SK-N-SH (cell line): Measurements from ENCODE around the gene FHOD3. TPM values are rescaled to one million over a fixed set of nuclear protein-coding genes. Genes with fewer than 3 reads are reported as not detected.

ENCODE experiments used
- CTCF ChIA-PET: fragments of 300-600, 350-600 bp; formaldehyde crosslinking; extraction: SDS; loops from one replicate; lab custom pipeline; 2021; lab: Yijun Ruan, JAX
- POLR2A ChIA-PET: fragments of 350-600 bp; sonication (Branson Sonifier 250); formaldehyde crosslinking; extraction: SDS; loops from one replicate; lab custom pipeline; 2020; ENCODE audit warnings: antibody characterized with exemption, inconsistent platforms; lab: Yijun Ruan, JAX
- DNase-seq: peaks from one replicate; pipeline ENCODE4 v3.0.0; 2012
- H2AFZ ChIP-seq: fragments of 200-600 bp; sonication (generic); 2 replicates; pipeline ENCODE4 v1.8.1; 2016; ENCODE audit warnings: antibody characterized with exemption, mild to moderate bottlenecking, low read depth
- H3F3A ChIP-seq: fragments of 200-600 bp; sonication (generic); replicated peaks from 2 replicates; pipeline ENCODE3; 2016; ENCODE audit warnings: antibody characterized with exemption, mild to moderate bottlenecking; ENCODE audit not compliant: insufficient read depth
- H3K27ac ChIP-seq, 2 experiments: fragments of 200-500 bp in 1 of 2; fragments of 200-600 bp in 1 of 2; sonication (Bioruptor generic) in 1 of 2; sonication (generic), shearing (Covaris generic) in 1 of 2; 2 replicates each; pipeline versions ENCODE4 v1.5.1 to v1.6.1; 2014 to 2016; ENCODE audit warnings: low read depth in 2 of 2, inconsistent platforms in 1 of 2, low read length in 1 of 2, mild to moderate bottlenecking in 1 of 2, mixed read lengths in 1 of 2
- H3K27me3 ChIP-seq: fragments of 200-600 bp; sonication (generic), shearing (Covaris generic); 2 replicates; pipeline ENCODE4 v1.6.1; 2016; ENCODE audit warnings: mixed run types; ENCODE audit not compliant: insufficient read depth
- H3K36me3 ChIP-seq, 2 experiments: fragments of 200-500 bp in 1 of 2; fragments of 200-600 bp in 1 of 2; sonication (Bioruptor generic) in 1 of 2; sonication (generic) in 1 of 2; replicated peaks in 1 of 2; 2 replicates each; pipeline versions ENCODE3 to v1.5.1; 2014 to 2016; ENCODE audit warnings: low read length in 1 of 2, mild to moderate bottlenecking in 1 of 2; ENCODE audit not compliant: insufficient read depth in 2 of 2, control insufficient read depth in 1 of 2
- H3K4me1 ChIP-seq, 2 experiments: fragments of 200-500 bp in 1 of 2; fragments of 200-600 bp in 1 of 2; sonication (Bioruptor generic) in 1 of 2; sonication (generic), shearing (Covaris generic) in 1 of 2; 2 replicates each; pipeline versions ENCODE4 v1.5.1 to v1.6.1; 2014 to 2016; ENCODE audit warnings: low read depth in 1 of 2, low read length in 1 of 2, mixed run types in 1 of 2; ENCODE audit not compliant: insufficient read depth in 2 of 2, control insufficient read depth in 1 of 2
- H3K4me2 ChIP-seq: fragments of 200-600 bp; sonication (generic), shearing (Covaris generic); 2 replicates; pipeline ENCODE4 v1.6.1; 2017; ENCODE audit warnings: mixed run types
- H3K4me3 ChIP-seq, 2 experiments: fragments of 200-500 bp in 1 of 2; fragments of 200-600 bp in 1 of 2; sonication (Bioruptor generic) in 1 of 2; sonication (generic), shearing (Covaris generic) in 1 of 2; 2 replicates each; pipeline versions ENCODE4 v1.5.1 to v1.8.1; 2014 to 2016; ENCODE audit warnings: low read depth in 2 of 2, inconsistent platforms in 1 of 2, low read length in 1 of 2, mild to moderate bottlenecking in 1 of 2, mixed read lengths in 1 of 2, moderate library complexity in 1 of 2
- H3K79me2 ChIP-seq: fragments of 200-600 bp; sonication (generic); 2 replicates; pipeline ENCODE4 v1.8.1; 2017; ENCODE audit warnings: mild to moderate bottlenecking; ENCODE audit not compliant: insufficient read depth
- H3K9ac ChIP-seq: fragments of 200-600 bp; sonication (generic); 2 replicates; pipeline ENCODE4 v1.6.1; 2017; ENCODE audit warnings: mixed run types
- H3K9me2 ChIP-seq: fragments of 200-600 bp; sonication (generic); 2 replicates; pipeline ENCODE4 v1.6.1; 2017; ENCODE audit warnings: mixed run types
- H3K9me3 ChIP-seq: fragments of 200-600 bp; sonication (generic); 2 replicates; pipeline ENCODE4 v1.6.1; 2017; ENCODE audit warnings: mixed run types, mild to moderate bottlenecking, moderate library complexity
- H4K20me1 ChIP-seq: fragments of 200-600 bp; sonication (generic); 2 replicates; pipeline ENCODE4 v1.6.1; 2017; ENCODE audit warnings: mild to moderate bottlenecking, mixed run types; ENCODE audit not compliant: insufficient read depth
- EP300 ChIP-seq, 2 experiments: IDR thresholded peaks; 2 replicates each; pipeline versions ENCODE4 v1.4.0 to v1.6.1; 2012; ENCODE audit warnings: borderline replicate concordance in 1 of 2, low read depth in 1 of 2, low read length in 1 of 2
- EZH2phosphoT487 ChIP-seq: fragments of 200-600 bp; sonication (generic); IDR thresholded peaks from 2 replicates; pipeline ENCODE4 v1.6.1; 2017; ENCODE audit warnings: low read depth, mixed run types, mild to moderate bottlenecking, antibody characterized with exemption, moderate library complexity, borderline replicate concordance
- FOXJ3 ChIP-seq: sonication (generic); formaldehyde crosslinking; IDR thresholded peaks from 2 replicates; pipeline ENCODE4 v1.5.1; 2020; ENCODE audit warnings: mild to moderate bottlenecking, missing genetic modification reagents
- GABPA ChIP-seq: IDR thresholded peaks from 2 replicates; pipeline ENCODE4 v1.4.0; 2012; ENCODE audit warnings: low read depth, mild to moderate bottlenecking
- JUND ChIP-seq: IDR thresholded peaks from 2 replicates; pipeline ENCODE4 v1.4.0; 2012
- SIN3A ChIP-seq: IDR thresholded peaks from 2 replicates; pipeline ENCODE4 v1.6.1; 2012; ENCODE audit warnings: low read depth, mild to moderate bottlenecking, low read length, moderate library complexity, borderline replicate concordance
- TEAD4 ChIP-seq: IDR thresholded peaks from 2 replicates; pipeline ENCODE4 v1.4.0; 2012; ENCODE audit warnings: mild to moderate bottlenecking, borderline replicate concordance; ENCODE audit not compliant: insufficient read depth
- WGBS: methylation state at CpG from one replicate; pipeline ENCODE4 v1.1.6; 2017; ENCODE audit warnings: low lambda C conversion rate; 5-methylcytosine and 5-hydroxymethylcytosine counted together
- polyA plus RNA-seq, 3 experiments: library from polyadenylated mRNA; depleted of rRNA; stranded (reverse); fragments of >200 nt; gene quantifications; 2 replicates each; pipeline ENCODE4 v1.2.3, GENCODE V29; 2012
- TF ChIP-seq, protein P1 (sequence below): IDR thresholded peaks from 2 replicates; pipeline ENCODE4 v1.6.1; 2012; ENCODE audit warnings: mild to moderate bottlenecking, low read depth, low read length, moderate library complexity
- TF ChIP-seq, protein P2 (sequence below): IDR thresholded peaks from 2 replicates; pipeline ENCODE4 v1.4.0; 2012; ENCODE audit warnings: low read depth
- TF ChIP-seq, protein P3 (sequence below): IDR thresholded peaks from 2 replicates; pipeline ENCODE4; 2012

FHOD3 gene
- polyA plus RNA-seq, 1 of the 3 experiments (the other 2 are of a cell fraction), result 10.9 TPM

DNA sequence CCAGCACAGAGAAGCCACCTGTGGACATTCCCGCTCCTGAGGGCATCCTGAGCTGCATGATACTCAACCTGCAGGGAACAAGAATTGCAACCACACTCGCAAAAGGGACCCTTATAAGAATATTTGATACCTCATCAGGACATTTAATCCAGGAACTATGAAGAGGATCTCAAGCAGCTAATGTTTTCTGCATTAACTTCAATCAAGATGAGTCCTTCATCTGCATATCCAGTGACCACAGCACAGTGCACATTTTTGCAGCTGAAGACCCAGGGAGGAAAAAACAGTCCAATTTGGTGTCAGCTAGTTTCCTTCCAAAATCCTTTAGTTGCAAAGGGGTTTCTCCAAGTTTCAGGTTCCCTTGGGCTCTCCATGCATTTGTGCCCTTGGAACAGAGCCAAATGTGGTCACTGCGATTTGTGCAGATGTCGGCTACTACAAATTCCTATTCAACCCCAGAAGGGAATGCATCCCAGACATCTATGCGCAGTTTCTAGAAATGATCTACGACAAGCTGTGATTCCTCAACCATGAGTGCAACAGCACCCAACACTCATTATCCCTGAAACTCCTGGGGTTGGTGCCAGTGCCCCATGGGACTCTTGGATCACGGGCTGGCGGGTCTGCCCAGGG lies 23.3 kb upstream of the FHOD3 start:
- Histone ChIP-seq H3K36me3 (no peaks in the 10 kb centered on the region), H3K27me3 (no peaks in the 10 kb centered on the region), H3K27ac (no peak overlapping the region), H3K4me1 (no peaks in the 10 kb centered on the region; a peak in 1 of 4 replicates), H3K4me2 (no peak overlapping the region), H3K79me2 (no peaks in the 10 kb centered on the region), H3K4me3 (no peak overlapping the region), H2AFZ (no peak overlapping the region), H4K20me1 (no peaks in the 10 kb centered on the region), H3K9me3 (no peaks in the 10 kb centered on the region), H3K9me2 (no peaks in the 10 kb centered on the region)
- DNase-seq, result no peak
- ChIA-PET POLR2A (no interaction called here), CTCF (interaction anchor here (1.2 to 3.1 kb wide), 6 partner anchors 10 to 518 kb away, joined by 3 to 12 read pairs (median 4); partner anchors contain the start of gene SLC39A6)
- TF ChIP-seq EZH2phosphoT487, result no peak
- TF ChIP-seq, all 33 proteins: peak for 0
- 82% methylated on average over 8 of the region's 8 CpGs for WGBS
- Histone ChIP-seq H3F3A (no peaks in the 10 kb centered on the region), H3K9ac (no peak overlapping the region)

DNA sequence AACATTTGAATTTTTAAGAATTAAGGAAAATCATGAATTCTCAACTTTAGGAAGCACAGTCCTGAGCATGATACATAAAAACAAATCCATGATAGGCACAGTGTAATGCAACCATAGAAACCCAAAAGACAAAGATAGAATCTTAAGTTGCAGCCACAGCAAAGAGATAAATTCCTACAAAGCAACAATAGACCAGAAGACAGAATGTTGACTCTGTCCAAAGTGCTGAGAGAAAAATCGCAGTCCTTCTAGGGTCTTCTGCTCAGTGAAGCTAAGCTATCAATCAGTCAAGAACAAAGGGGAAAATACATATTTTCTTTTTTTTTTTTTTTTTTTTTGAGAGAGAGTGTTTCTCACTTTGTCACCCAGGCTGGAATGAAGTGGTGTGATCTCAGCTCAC lies 22.0 kb upstream of the FHOD3 start:
- Histone ChIP-seq H3K4me3 (no peak overlapping the region), H3K4me1 (no peaks in the 10 kb centered on the region; a peak in 1 of 4 replicates), H3K36me3 (no peaks in the 10 kb centered on the region), H3K4me2 (no peak overlapping the region), H3K27me3 (no peaks in the 10 kb centered on the region), H3F3A (no peaks in the 10 kb centered on the region), H4K20me1 (no peaks in the 10 kb centered on the region), H3K9me3 (no peaks in the 10 kb centered on the region)
- POLR2A ChIA-PET, result no interaction called here
- no peak for DNase-seq
- 58% methylated on average over 1 of the region's 1 CpG for WGBS
- TF ChIP-seq, protein P1, sequence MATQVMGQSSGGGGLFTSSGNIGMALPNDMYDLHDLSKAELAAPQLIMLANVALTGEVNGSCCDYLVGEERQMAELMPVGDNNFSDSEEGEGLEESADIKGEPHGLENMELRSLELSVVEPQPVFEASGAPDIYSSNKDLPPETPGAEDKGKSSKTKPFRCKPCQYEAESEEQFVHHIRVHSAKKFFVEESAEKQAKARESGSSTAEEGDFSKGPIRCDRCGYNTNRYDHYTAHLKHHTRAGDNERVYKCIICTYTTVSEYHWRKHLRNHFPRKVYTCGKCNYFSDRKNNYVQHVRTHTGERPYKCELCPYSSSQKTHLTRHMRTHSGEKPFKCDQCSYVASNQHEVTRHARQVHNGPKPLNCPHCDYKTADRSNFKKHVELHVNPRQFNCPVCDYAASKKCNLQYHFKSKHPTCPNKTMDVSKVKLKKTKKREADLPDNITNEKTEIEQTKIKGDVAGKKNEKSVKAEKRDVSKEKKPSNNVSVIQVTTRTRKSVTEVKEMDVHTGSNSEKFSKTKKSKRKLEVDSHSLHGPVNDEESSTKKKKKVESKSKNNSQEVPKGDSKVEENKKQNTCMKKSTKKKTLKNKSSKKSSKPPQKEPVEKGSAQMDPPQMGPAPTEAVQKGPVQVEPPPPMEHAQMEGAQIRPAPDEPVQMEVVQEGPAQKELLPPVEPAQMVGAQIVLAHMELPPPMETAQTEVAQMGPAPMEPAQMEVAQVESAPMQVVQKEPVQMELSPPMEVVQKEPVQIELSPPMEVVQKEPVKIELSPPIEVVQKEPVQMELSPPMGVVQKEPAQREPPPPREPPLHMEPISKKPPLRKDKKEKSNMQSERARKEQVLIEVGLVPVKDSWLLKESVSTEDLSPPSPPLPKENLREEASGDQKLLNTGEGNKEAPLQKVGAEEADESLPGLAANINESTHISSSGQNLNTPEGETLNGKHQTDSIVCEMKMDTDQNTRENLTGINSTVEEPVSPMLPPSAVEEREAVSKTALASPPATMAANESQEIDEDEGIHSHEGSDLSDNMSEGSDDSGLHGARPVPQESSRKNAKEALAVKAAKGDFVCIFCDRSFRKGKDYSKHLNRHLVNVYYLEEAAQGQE, result peak; percentile 78; the same call in 1 of the 2 replicates
- TF ChIP-seq SIN3A, result no peak
- TF ChIP-seq, all 33 proteins: peak for 1
- no peaks in the 10 kb centered on the region for H3K79me2 ChIP-seq
- no peak overlapping the region for H3K27ac ChIP-seq
- H3K9ac ChIP-seq, result no peak overlapping the region
- CTCF ChIA-PET, result interaction anchor here (1.2 to 3.1 kb wide), 2 partner anchors 180 to 258 kb away, joined by 5 to 12 read pairs; no protein-coding TSS in a partner anchor
- no peak overlapping the region for H2AFZ ChIP-seq
- no peaks in the 10 kb centered on the region for H3K9me2 ChIP-seq

DNA sequence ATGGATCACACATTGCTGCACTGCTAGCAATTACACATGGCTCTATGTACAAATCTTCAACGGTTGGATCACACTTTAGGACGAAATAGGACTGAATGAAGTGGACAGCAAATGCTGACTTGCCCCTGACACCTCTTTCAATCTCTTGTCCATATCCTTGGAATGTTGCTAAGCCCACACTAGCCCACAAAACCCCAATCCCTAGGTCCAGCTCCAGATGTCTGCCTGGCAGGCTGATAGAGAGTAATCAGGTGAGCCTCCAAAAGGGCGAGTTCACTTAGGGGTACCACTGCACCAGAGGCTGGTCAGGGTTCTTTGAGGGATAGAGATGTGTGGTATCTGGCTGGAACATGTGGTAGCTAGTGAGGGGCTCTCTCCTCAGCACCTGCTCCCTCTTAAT lies 18.5 kb upstream of the FHOD3 start:
- CTCF ChIA-PET, result interaction anchor here (1.0 to 11.3 kb wide), 4 partner anchors 182 to 522 kb away, joined by 3 to 136 read pairs (median 49); no protein-coding TSS in a partner anchor
- DNase-seq, result no peak
- H3K79me2 ChIP-seq, result no peaks in the 10 kb centered on the region

More for the DNA sequence above, 18.5 kb upstream of the FHOD3 start:
- H2AFZ ChIP-seq, result no peak overlapping the region
- H3K4me3 ChIP-seq, result no peak overlapping the region
- TF ChIP-seq FOXJ3, result no peak
- TF ChIP-seq, protein P2, sequence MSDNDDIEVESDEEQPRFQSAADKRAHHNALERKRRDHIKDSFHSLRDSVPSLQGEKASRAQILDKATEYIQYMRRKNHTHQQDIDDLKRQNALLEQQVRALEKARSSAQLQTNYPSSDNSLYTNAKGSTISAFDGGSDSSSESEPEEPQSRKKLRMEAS, result no peak
- TF ChIP-seq JUND, result no peak
- TF ChIP-seq GABPA, result no peak
- TF ChIP-seq TEAD4, result no peak
- TF ChIP-seq, protein P3, sequence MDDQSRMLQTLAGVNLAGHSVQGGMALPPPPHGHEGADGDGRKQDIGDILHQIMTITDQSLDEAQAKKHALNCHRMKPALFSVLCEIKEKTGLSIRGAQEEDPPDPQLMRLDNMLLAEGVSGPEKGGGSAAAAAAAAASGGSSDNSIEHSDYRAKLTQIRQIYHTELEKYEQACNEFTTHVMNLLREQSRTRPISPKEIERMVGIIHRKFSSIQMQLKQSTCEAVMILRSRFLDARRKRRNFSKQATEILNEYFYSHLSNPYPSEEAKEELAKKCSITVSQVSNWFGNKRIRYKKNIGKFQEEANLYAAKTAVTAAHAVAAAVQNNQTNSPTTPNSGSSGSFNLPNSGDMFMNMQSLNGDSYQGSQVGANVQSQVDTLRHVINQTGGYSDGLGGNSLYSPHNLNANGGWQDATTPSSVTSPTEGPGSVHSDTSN, result no peak
- TF ChIP-seq EP300 (IDR thresholded peaks at IDR 0.05; ENCODE audit: borderline replicate concordance in 1 of 2, low read depth in 1 of 2, low read length in 1 of 2), result no peak
- H3K27me3 ChIP-seq, result no peaks in the 10 kb centered on the region
- H3K9me2 ChIP-seq, result no peaks in the 10 kb centered on the region
- H3K9ac ChIP-seq, result no peak overlapping the region
- no peaks in the 10 kb centered on the region for H3K9me3 ChIP-seq
- 55% methylated on average over 3 of the region's 3 CpGs for WGBS
- no peaks in the 10 kb centered on the region for H4K20me1 ChIP-seq
- peaks cover 0 to 3% of the 10 kb centered on the region in 2 experiments; a peak in 1 of 4 replicates for H3K4me1 ChIP-seq
- no peak overlapping the region for H3K27ac ChIP-seq
- POLR2A ChIA-PET, result no interaction called here
- H3K4me2 ChIP-seq, result no peak overlapping the region
- H3K36me3 ChIP-seq, result no peaks in the 10 kb centered on the region
- no peaks in the 10 kb centered on the region for H3F3A ChIP-seq
